Activated CD4-positive, alpha-beta memory T cell treated with anti-CD3 and anti-CD28 coated beads for 36 hours (primary cell): Measurements from ENCODE around the gene TMC6. TPM values are rescaled to one million over a fixed set of nuclear protein-coding genes. Genes with fewer than 3 reads are reported as not detected.
"Not testable (repeated sequence)": the region's sequence is repeated elsewhere in the genome, so short reads cannot be mapped to it uniquely, and the experiment has no call there.

Source experiments
- CTCF ChIA-PET: fragments of 350-600 bp; sonication (Branson Sonifier 250); formaldehyde crosslinking; loops from one replicate; lab custom pipeline; 2021; ENCODE audit warnings: antibody characterized with exemption, inconsistent platforms; lab: Charles Lee
- POLR2A ChIA-PET: fragments of 350-600 bp; sonication (Branson Sonifier 250); formaldehyde crosslinking; loops from one replicate; lab custom pipeline; 2021; ENCODE audit warnings: antibody characterized with exemption; lab: Charles Lee
- DNase-seq: peaks from one replicate; pipeline ENCODE4 v3.0.0-alpha.2; 2020
- H3K27ac Mint-ChIP-seq: one replicate; pipeline ENCODE4 v1.8.0; 2021; ENCODE audit warnings: mixed read lengths
- H3K27me3 Mint-ChIP-seq: one replicate; pipeline ENCODE4 v1.8.0; 2021; ENCODE audit warnings: mixed read lengths
- H3K36me3 Mint-ChIP-seq: one replicate; pipeline ENCODE4 v1.8.0; 2021; ENCODE audit warnings: mixed read lengths
- H3K4me1 Mint-ChIP-seq: one replicate; pipeline ENCODE4 v1.8.0; 2021; ENCODE audit warnings: low read depth, mixed read lengths
- H3K4me3 Mint-ChIP-seq: one replicate; pipeline ENCODE4 v1.8.0; 2021; ENCODE audit warnings: mild to moderate bottlenecking, mixed read lengths
- H3K9me3 Mint-ChIP-seq: one replicate; pipeline ENCODE4 v1.8.0; 2021; ENCODE audit warnings: mixed read lengths
- intact Hi-C: fragments of 100-400 bp; cut with micrococcal nuclease; formaldehyde crosslinking; loops from one replicate; pipeline ENCODE4 v1.15.1; 2023
- total RNA-seq, 2 experiments: library from RNA; stranded (reverse); gene quantifications; one replicate each; pipeline ENCODE4 v1.2.3, GENCODE V29; 2021

TMC6 gene, protein sequence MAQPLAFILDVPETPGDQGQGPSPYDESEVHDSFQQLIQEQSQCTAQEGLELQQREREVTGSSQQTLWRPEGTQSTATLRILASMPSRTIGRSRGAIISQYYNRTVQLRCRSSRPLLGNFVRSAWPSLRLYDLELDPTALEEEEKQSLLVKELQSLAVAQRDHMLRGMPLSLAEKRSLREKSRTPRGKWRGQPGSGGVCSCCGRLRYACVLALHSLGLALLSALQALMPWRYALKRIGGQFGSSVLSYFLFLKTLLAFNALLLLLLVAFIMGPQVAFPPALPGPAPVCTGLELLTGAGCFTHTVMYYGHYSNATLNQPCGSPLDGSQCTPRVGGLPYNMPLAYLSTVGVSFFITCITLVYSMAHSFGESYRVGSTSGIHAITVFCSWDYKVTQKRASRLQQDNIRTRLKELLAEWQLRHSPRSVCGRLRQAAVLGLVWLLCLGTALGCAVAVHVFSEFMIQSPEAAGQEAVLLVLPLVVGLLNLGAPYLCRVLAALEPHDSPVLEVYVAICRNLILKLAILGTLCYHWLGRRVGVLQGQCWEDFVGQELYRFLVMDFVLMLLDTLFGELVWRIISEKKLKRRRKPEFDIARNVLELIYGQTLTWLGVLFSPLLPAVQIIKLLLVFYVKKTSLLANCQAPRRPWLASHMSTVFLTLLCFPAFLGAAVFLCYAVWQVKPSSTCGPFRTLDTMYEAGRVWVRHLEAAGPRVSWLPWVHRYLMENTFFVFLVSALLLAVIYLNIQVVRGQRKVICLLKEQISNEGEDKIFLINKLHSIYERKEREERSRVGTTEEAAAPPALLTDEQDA
- 100 to 1,000 TPM; 157 to 162 TPM for total RNA-seq

GRCh38 chr17:78128551-78129350 is at the start of gene TMC6:
TMC6 (minus strand) TSS chr17:78128755; CDS start chr17:78126832, 1,923 bp downstream.
- peak within 1 kb of the TSS; percentile 97 for H3K4me3 Mint-ChIP-seq
- H3K4me1 Mint-ChIP-seq, result peaks cover 51% of the 10 kb centered on the region
- intact Hi-C loops, result loop anchor here (2.0 kb wide), 1 partner anchor 126 kb away; no protein-coding TSS in a partner anchor
- no peaks in the 10 kb centered on the region for H3K9me3 Mint-ChIP-seq
- H3K36me3 Mint-ChIP-seq, result peaks cover 45% of the 10 kb centered on the region
- H3K27ac Mint-ChIP-seq, result peak within 1 kb of the TSS; percentile 95
- ChIA-PET POLR2A (interaction anchor here (0.6 to 1.9 kb wide), 5 partner anchors 11 to 15 kb away, joined by 3 to 12 read pairs (median 5); no protein-coding TSS in a partner anchor), CTCF (interaction anchor here (1.4 to 11.2 kb wide), 4 partner anchors 7 to 48 kb away, joined by 9 to 99 read pairs (median 12); no protein-coding TSS in a partner anchor)
- peak; percentile 85 for DNase-seq
- H3K27me3 Mint-ChIP-seq, result no peaks in the 10 kb centered on the region

DNA sequence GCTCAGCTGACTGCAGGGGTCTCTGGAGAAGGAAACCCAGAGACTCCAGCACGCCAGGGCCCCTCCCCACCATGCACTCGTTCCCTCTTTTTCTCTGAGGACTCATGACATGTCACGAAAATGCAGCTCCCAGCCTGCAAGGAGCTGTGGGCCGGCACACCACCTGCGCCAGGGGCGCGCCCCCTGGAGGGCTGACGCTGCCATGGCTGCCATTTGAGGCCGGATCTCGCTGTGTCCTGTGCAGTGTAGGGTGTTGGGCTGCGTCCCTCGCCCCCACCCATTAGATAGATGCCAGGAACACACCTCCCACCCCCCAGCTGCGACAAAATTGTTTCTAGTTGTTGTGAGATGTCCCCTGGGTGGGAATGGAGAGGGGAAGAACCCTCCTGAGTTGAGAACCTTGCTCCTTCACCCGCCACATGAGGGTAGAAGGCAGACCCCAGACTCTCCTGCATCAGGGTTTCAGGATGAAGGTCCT is 48.0 kb upstream of the TMC6 start:
- Mint-ChIP-seq H3K36me3 (peaks cover 60% of the 10 kb centered on the region), H3K4me3 (no peak overlapping the region), H3K9me3 (no peaks in the 10 kb centered on the region), H3K27ac (no peak overlapping the region), H3K4me1 (peaks cover 44% of the 10 kb centered on the region), H3K27me3 (no peaks in the 10 kb centered on the region)
- DNase-seq, result peak; percentile 83
- CTCF ChIA-PET, result interaction anchor here (0.6 to 4.0 kb wide), 27 partner anchors 8 to 431 kb away, joined by 3 to 44 read pairs (median 5); partner anchors contain the start of genes AFMID, TK1 and TMC8
- intact Hi-C loops, result loop anchor here (1.0 kb wide), 2 partner anchors 64 to 91 kb away; no protein-coding TSS in a partner anchor
- POLR2A ChIA-PET, result interaction anchor here (0.9 to 1.0 kb wide), 2 partner anchors 40 to 53 kb away, joined by 3 to 5 read pairs; no protein-coding TSS in a partner anchor

DNA sequence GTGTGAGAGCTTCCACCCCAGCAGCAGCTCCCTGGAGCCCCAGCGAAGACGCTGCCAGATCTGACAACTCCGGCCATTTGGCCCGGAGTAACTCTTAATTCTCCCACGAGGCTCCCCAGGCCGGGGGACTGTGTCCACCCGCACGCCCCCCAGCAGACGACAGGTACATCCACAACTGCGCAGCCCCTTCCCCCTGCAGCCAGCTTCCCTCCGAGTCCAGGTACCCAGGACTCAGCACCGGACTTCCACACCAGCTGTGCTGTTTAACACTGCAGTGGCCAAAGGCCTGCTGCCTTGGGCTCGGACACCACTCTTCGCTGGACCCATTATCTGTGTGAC is 47.1 kb upstream of the TMC6 start:
- Mint-ChIP-seq H3K27me3 (no peaks in the 10 kb centered on the region), H3K36me3 (peaks cover 57% of the 10 kb centered on the region), H3K27ac (peak overlapping the region; percentile 30), H3K4me3 (no peak overlapping the region), H3K9me3 (no peaks in the 10 kb centered on the region), H3K4me1 (peaks cover 51% of the 10 kb centered on the region)
- POLR2A ChIA-PET, result interaction anchor here (0.6 to 1.1 kb wide), 3 partner anchors 11 to 227 kb away, joined by 3 read pairs; no protein-coding TSS in a partner anchor
- no peak for DNase-seq
- intact Hi-C loops, result no loop called here
- CTCF ChIA-PET, result interaction anchor here (1.0 to 4.0 kb wide), 15 partner anchors 9 to 157 kb away, joined by 3 to 44 read pairs (median 7); partner anchors contain the start of genes AFMID, TK1 and TMC8

- intact Hi-C loops, result no loop called here
- ChIA-PET CTCF (interaction anchor here (1.0 to 4.0 kb wide), 11 partner anchors 9 to 157 kb away, joined by 4 to 44 read pairs (median 10); partner anchors contain the start of genes AFMID, TK1 and TMC8), POLR2A (interaction anchor here (0.6 to 1.1 kb wide), 4 partner anchors 11 to 228 kb away, joined by 3 to 7 read pairs (median 3); no protein-coding TSS in a partner anchor)
- H3K27ac Mint-ChIP-seq, result peak overlapping the region; percentile 30
- no peak overlapping the region for H3K4me3 Mint-ChIP-seq
- peaks cover 51% of the 10 kb centered on the region for H3K4me1 Mint-ChIP-seq
- DNase-seq, result no peak
- no peaks in the 10 kb centered on the region for H3K27me3 Mint-ChIP-seq
- peaks cover 51% of the 10 kb centered on the region for H3K36me3 Mint-ChIP-seq
- no peaks in the 10 kb centered on the region for H3K9me3 Mint-ChIP-seq
Measured at GRCh38 chr17:78174870-78175642, 46.5 kb upstream of the TMC6 start.

GRCh38 chr17:78174346-78174869 is 45.9 kb upstream of the TMC6 start:
- Mint-ChIP-seq H3K4me1 (peaks cover 58% of the 10 kb centered on the region), H3K27me3 (no peaks in the 10 kb centered on the region), H3K9me3 (no peaks in the 10 kb centered on the region), H3K27ac (peak overlapping the region; percentile 86), H3K4me3 (no peak overlapping the region), H3K36me3 (peaks cover 48% of the 10 kb centered on the region)
- ChIA-PET POLR2A (interaction anchor here (0.7 to 1.4 kb wide), 4 partner anchors 8 to 35 kb away, joined by 3 to 7 read pairs (median 3); no protein-coding TSS in a partner anchor), CTCF (interaction anchor here (0.8 to 4.0 kb wide), 6 partner anchors 8 to 90 kb away, joined by 3 to 44 read pairs (median 13); partner anchors contain the start of gene TMC8)
- intact Hi-C loops, result no loop called here
- DNase-seq, result no peak

- Mint-ChIP-seq H3K4me3 (no peak overlapping the region), H3K4me1 (peaks cover 59% of the 10 kb centered on the region), H3K36me3 (peaks cover 39% of the 10 kb centered on the region), H3K27ac (peak overlapping the region; percentile 86), H3K27me3 (no peaks in the 10 kb centered on the region), H3K9me3 (no peaks in the 10 kb centered on the region)
- DNase-seq, result peak; percentile 52
- CTCF ChIA-PET, result interaction anchor here (0.6 to 1.0 kb wide), 4 partner anchors 9 to 64 kb away, joined by 3 read pairs; no protein-coding TSS in a partner anchor
- POLR2A ChIA-PET, result interaction anchor here (1.4 to 1.7 kb wide), 2 partner anchors 10 to 13 kb away, joined by 3 to 4 read pairs; partner anchors contain the start of gene TK1
- intact Hi-C loops, result no loop called here
Measured at GRCh38 chr17:78173097-78173715, 44.7 kb upstream of the TMC6 start.

DNA sequence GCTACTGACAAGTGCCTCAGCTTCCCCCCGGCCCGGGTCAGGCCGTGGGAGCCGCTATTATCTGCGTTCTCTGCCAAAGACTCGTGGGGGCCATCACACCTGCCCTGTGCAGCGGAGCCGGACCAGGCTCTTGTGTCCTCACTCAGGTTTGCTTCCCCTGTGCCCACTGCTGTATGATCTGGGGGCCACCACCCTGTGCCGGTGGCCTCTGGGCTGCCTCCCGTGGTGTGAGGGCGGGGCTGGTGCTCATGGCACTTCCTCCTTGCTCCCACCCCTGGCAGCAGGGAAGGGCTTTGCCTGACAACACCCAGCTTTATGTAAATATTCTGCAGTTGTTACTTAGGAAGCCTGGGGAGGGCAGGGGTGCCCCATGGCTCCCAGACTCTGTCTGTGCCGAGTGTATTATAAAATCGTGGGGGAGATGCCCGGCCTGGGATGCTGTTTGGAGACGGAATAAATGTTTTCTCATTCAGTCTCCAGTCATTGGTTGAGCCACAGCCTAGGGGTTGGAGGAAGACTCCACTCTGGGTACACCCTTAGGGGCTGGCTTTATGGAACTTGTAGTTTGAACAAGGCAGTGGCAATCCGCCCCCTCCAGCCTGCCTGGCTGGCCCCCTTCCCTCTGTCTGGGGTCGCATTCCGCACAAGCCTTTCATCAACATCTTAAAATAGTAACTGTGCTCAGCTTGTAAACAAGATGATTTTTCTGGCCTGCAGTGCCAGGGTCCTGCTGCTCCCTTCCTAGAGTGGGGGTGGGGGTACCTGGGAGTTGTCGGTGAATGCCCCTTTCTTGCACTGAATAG is 43.9 kb upstream of the TMC6 start:
- peaks cover 39% of the 10 kb centered on the region for H3K36me3 Mint-ChIP-seq
- intact Hi-C loops, result no loop called here
- peaks cover 59% of the 10 kb centered on the region for H3K4me1 Mint-ChIP-seq
- peak overlapping the region; percentile 86 for H3K27ac Mint-ChIP-seq
- no peak for DNase-seq
- ChIA-PET POLR2A (interaction anchor here (1.7 kb wide), 1 partner anchor 14 kb away, joined by 4 read pairs; the partner anchor contains the start of gene TK1), CTCF (interaction anchor here (0.6 to 1.0 kb wide), 3 partner anchors 34 to 63 kb away, joined by 3 read pairs; no protein-coding TSS in a partner anchor)
- H3K27me3 Mint-ChIP-seq, result no peaks in the 10 kb centered on the region
- peak overlapping the region; percentile 14 for H3K4me3 Mint-ChIP-seq
- H3K9me3 Mint-ChIP-seq, result no peaks in the 10 kb centered on the region

DNA sequence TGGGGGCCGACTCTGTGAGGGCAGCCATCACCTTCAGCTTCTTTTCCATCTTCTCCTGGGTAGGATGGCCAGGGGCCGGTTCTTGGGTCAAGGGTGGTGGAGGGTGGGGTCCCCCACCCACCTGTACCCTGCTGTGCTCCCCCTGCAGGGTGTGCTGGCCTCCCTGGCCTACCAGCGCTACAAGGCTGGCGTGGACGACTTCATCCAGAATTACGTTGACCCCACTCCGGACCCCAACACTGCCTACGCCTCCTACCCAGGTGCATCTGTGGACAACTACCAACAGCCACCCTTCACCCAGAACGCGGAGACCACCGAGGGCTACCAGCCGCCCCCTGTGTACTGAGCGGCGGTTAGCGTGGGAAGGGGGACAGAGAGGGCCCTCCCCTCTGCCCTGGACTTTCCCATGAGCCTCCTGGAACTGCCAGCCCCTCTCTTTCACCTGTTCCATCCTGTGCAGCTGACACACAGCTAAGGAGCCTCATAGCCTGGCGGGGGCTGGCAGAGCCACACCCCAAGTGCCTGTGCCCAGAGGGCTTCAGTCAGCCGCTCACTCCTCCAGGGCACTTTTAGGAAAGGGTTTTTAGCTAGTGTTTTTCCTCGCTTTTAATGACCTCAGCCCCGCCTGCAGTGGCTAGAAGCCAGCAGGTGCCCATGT is 43.2 kb upstream of the TMC6 start:
- POLR2A ChIA-PET, intact Hi-C loops: not testable (repeated sequence)
- peaks cover 54% of the 10 kb centered on the region for H3K4me1 Mint-ChIP-seq

More for the DNA sequence above, 43.2 kb upstream of the TMC6 start:
- CTCF ChIA-PET, H3K4me3 Mint-ChIP-seq, H3K9me3 Mint-ChIP-seq, DNase-seq, H3K27me3 Mint-ChIP-seq: not testable (repeated sequence)
- H3K36me3 Mint-ChIP-seq, result peaks cover 39% of the 10 kb centered on the region
- peak overlapping the region; percentile 86 for H3K27ac Mint-ChIP-seq
